ENCODE results near the gene KRTAP10-5.
A peak's percentile ranks its signal among the peaks of the same experiment; 100 is the strongest.

The KRTAP10-5 gene

DNA sequence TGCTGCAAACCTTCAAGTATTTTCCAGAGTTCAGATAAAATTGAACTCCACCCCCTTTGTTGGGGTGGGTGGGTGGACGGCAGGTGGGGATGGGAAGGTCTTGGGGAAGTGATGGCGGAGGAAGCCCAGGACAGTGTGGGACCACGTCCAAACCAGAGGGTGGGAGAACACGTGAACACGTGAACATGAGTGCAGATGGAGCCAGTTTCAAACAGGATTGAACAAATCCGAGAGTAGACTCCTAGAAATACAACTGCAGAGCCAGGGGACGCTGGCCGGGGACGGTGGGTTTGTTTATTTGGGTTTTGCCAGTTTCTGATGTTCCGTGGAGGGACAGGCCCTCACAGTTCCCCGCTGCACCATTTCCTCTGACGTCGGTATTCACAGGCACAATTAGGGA lies 32.0 kb downstream of the KRTAP10-5 start:
- peaks cover 22% of the 10 kb centered on the region for H3K4me1 Mint-ChIP-seq
- H3K4me3 Mint-ChIP-seq: no peak overlapping the region
- CTCF ChIA-PET: interaction anchor here (0.7 kb wide), 1 partner anchor 49 kb away, joined by 3 read pairs; no protein-coding TSS in a partner anchor
- peaks cover 29% of the 10 kb centered on the region for H3K27me3 Mint-ChIP-seq
- peaks cover 23% of the 10 kb centered on the region for H3K9me3 Mint-ChIP-seq
- H3K27ac Mint-ChIP-seq: peak overlapping the region; percentile 64
- H3K36me3 Mint-ChIP-seq: peaks cover 21% of the 10 kb centered on the region
- DNase-seq: no peak

DNA sequence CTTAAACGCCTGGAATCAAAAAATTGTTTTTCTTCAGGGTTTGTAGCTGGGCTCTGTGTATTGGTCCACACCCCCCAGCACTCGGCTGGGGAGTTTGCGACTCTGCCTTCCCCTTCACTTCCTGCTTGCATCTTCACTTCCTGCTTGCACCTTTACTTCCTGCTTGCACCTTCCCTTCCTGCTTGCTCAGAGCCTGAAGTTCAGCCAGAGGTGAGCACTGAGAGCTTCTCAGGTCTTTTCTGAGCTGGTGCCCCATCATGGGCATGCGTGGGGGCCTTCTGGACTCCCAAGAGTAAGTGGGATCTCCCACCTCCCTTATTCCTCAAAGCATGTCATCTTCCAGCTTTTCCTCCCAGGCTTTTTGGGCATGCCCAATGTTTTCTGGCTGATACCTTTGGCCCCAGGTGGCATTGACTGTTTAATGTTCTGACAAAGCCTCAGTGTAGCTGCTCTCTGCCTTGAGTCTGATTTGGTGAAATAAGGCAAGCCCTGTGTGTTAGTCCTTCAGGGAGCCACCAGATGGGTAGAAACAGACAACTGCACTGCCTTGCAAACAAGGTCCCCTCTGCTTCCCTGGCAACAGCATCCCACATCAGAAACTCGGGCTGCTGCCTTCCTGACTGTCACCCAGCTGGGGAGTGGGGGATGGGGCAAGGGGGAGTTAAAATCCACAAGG lies 32.6 kb downstream of the KRTAP10-5 start:
- CTCF ChIA-PET: no interaction called here
- Mint-ChIP-seq H3K27me3 (peaks cover 27% of the 10 kb centered on the region), H3K36me3 (peaks cover 21% of the 10 kb centered on the region), H3K4me1 (peaks cover 22% of the 10 kb centered on the region), H3K4me3 (peak overlapping the region; percentile 57), H3K27ac (peak overlapping the region; percentile 85), H3K9me3 (peaks cover 23% of the 10 kb centered on the region)
- DNase-seq: peak; percentile 54

DNA sequence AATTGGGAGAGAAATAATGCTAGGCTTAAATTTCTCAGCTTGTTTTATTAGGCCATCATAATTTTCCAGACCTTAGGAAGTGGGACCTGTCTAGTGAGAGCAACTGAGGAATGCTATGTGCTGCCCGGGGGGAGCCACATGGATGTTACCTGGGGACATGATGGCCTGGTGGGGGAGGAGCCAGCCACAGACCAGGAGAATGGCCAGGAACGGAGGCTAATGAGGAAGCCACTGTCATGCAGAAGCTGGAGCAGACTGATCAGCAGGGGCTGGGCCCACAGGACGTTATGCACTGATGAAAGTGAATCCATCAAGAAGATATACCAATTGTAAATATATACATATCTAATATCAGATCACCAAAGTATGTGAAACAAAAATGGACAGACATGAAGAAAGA lies 35.8 kb downstream of the KRTAP10-5 start:
- Mint-ChIP-seq H3K9me3 (peaks cover 23% of the 10 kb centered on the region), H3K4me1 (peaks cover 22% of the 10 kb centered on the region), H3K27me3 (peaks cover 11% of the 10 kb centered on the region), H3K36me3 (peaks cover 19% of the 10 kb centered on the region), H3K27ac (no peak overlapping the region), H3K4me3 (no peak overlapping the region)
- CTCF ChIA-PET: no interaction called here
- no peak for DNase-seq

DNA sequence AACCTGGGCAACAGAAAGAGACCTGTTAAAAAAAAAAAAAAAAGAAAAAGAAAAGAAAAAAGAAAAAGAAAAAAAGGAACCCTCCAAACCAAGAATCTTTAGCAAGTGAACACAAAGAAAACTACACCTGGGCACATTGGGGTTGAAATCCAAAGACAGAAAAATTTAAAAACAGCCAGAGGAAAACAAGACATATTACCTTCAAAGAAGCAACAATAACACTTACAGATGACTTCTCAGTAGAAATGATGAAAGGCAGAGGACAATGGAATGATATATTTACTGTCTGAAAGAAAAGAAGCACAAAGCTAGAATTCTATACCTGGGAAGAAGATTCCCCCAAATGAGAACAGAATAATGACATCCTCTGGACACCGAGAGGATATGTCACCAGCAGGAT lies 37.7 kb downstream of the KRTAP10-5 start:
- H3K27ac Mint-ChIP-seq: no peak overlapping the region
- CTCF ChIA-PET: no interaction called here
- H3K4me1 Mint-ChIP-seq: peaks cover 9% of the 10 kb centered on the region
- H3K4me3 Mint-ChIP-seq: no peak overlapping the region
- H3K27me3 Mint-ChIP-seq: peaks cover 15% of the 10 kb centered on the region
- H3K36me3 Mint-ChIP-seq: peaks cover 15% of the 10 kb centered on the region
- DNase-seq: no peak
- peaks cover 18% of the 10 kb centered on the region for H3K9me3 Mint-ChIP-seq

DNA sequence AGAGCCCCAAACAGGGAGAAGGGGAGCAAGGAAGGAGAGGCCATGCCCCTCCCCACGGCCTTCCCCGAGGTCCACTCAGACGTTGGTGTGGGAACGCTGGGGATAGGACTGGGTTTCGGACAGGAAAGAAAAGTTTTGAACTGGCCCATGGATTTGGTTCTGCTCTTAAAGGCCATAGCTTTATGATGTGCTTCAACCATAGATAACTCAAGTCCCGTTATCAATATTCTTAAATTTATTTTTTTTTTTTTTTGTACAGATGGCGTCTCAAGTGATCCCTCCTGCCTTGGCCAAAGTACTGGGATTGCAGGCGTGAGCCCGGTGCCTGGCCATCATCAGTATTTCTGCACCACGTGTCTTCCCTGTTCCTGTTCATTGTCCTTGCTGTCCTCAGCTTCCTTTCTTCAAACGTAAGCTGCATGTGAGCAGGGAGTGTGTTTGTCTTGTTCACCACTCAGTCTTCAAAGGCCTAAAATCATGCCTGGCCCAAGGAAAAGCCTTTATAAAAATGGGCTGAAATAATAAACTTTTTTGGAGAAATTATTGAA lies 39.6 kb downstream of the KRTAP10-5 start:
- H3K27me3 Mint-ChIP-seq: peaks cover 21% of the 10 kb centered on the region
- H3K4me1 Mint-ChIP-seq: no peaks in the 10 kb centered on the region
- no peak overlapping the region for H3K4me3 Mint-ChIP-seq
- no peak for DNase-seq
- peaks cover 5% of the 10 kb centered on the region for H3K9me3 Mint-ChIP-seq
- H3K36me3 Mint-ChIP-seq: peaks cover 3% of the 10 kb centered on the region
- CTCF ChIA-PET: interaction anchor here (1.0 kb wide), 1 partner anchor 30 kb away, joined by 3 read pairs; no protein-coding TSS in a partner anchor
- H3K27ac Mint-ChIP-seq: no peak overlapping the region

DNA sequence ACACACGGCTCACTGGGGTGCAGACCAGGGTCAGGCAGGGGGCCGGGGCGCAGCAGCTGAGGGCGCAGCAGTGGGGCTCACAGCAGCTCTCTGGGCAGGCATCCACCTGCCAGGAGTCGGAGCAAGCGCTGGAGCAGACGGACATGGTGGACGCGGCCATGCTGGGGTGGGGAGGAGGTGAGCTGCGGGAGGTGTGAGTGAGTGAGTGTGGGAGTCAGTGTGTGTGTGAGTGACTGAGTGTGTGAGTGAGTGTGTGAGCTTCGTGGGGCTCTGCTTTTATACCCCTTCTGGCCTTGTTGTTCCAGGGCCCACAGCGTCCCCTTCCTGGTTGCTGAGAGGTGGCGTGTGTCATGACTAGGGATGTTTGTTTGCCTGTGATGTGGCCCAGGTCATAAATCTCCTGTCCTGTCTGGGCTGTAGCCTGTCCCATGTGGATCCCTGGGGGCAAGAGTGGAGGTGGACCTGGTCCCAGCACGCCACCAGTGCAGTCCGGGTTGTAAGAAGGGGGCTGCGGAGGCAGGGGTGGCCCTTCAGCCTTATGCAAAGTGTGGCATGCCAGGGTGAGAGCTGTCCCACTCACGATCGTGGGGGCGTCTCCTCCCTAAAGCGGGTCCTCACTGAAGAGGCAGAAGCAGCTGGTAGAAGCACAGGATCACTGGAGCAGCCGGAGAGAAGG lies 40.3 kb downstream of the KRTAP10-5 start, which contains the start of gene KRTAP10-1:
Gene KRTAP10-1, minus strand, starts transcription at position 205 of the 676 bp plus-strand sequence. Its CDS starts 45 bp downstream, at position 160.
- CTCF ChIA-PET: no interaction called here
- Mint-ChIP-seq H3K27ac (no peak within 1 kb of the TSS), H3K4me3 (no peak within 1 kb of the TSS), H3K27me3 (peaks cover 25% of the 10 kb centered on the region), H3K36me3 (no peaks in the 10 kb centered on the region), H3K9me3 (no peaks in the 10 kb centered on the region), H3K4me1 (no peaks in the 10 kb centered on the region)
- DNase-seq: no peak

DNA sequence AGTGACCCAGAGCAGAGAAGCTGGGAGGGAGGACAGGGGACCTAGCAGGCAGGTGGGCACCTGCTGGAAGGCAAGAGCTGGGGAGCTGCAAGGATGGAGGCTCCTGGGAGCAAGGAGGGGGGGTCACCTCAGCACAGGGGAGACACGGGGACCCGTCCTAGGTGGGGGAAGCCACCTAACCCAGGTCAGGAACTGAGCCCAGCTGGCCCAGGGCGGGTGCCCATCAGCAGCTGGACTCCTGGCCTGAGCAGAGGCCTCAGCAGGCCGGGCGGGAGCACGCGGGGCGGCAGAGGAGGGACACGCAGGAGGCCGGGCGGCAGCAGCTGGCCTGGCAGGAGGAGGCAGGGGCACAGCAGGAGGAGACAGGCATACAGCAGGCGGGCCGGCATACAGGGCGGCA lies 41.4 kb downstream of the KRTAP10-5 start:
- Mint-ChIP-seq H3K9me3 (no peaks in the 10 kb centered on the region), H3K36me3 (no peaks in the 10 kb centered on the region), H3K4me1 (no peaks in the 10 kb centered on the region), H3K27me3 (peaks cover 21% of the 10 kb centered on the region), H3K27ac (no peak overlapping the region), H3K4me3 (no peak overlapping the region)
- no peak for DNase-seq
- CTCF ChIA-PET: no interaction called here

DNA sequence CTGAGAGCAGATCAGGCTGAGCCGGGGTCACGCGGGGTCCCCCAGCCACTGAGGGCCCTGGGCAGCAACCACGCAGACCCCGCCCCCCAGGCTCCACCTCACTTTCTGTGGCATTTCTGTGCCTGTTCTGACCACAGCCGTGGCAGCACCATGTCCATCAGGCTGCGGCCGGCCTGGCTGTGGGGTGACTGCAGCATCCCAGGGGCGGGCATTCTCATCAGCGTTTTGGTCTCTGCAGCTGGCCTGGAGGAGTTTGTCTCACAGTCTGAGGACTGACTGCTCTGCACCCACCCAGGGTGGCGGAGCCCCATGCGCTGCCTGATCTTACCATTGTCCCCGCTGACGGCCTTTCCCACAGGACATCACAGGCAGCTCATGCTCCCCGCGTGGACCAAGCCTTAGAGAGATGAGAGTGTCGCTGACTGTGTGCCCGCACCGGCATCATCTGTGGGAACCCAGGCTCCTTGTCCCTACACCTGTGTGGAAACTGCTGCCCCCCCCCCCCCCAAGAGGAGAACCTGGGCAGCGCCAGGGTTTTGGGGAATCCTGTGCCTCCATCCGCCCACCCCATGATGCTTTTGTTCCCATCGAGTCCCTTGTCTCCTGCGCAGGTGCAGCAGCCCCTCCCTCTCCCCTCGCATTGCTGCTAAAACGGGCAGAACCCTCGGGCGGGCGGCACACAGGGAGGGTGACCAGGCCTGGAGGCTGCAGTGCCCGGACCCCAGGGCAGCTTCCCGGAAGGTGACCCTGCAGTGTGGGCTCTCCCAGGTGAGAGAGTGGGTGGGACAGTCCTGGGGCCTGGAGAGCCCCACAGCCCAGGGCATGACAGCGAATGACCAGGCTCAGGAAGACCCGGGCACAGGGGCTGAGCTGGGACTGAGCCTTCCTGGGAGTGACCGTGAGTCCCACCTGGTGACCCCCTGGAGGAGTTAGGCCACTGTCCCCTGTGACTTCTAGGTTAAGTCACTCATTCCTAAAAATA lies 42.2 kb downstream of the KRTAP10-5 start:
- CTCF ChIA-PET: no interaction called here
- H3K36me3 Mint-ChIP-seq: no peaks in the 10 kb centered on the region
- H3K9me3 Mint-ChIP-seq: no peaks in the 10 kb centered on the region
- H3K4me3 Mint-ChIP-seq: no peak overlapping the region
- H3K27ac Mint-ChIP-seq: no peak overlapping the region
- H3K27me3 Mint-ChIP-seq: peaks cover 21% of the 10 kb centered on the region
- DNase-seq: no peak
- H3K4me1 Mint-ChIP-seq: no peaks in the 10 kb centered on the region

DNA sequence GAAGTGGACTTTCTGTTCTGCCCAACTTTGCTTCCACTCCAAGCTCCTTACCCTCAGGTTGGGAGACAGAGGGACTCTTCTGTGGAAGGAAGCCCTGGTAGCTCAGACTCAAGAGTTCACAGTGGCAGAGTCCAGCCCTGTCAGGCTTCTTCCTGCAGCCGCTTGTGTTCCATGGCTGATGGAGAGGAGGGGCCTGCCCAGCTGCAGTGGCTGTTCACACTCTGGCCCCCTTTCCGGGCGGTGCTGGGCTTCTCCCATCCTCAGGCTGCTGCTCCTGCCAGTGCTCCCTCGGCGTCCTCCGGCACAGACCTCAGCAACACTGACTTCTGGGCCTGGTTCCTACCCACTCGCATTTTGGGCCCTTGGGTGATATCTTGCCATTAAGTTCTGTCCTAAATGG lies 44.4 kb downstream of the KRTAP10-5 start:
- H3K4me1 Mint-ChIP-seq: no peaks in the 10 kb centered on the region
- peaks cover 31% of the 10 kb centered on the region for H3K27me3 Mint-ChIP-seq
- CTCF ChIA-PET: interaction anchor here (0.7 to 1.3 kb wide), 2 partner anchors 39 to 253 kb away, joined by 3 read pairs; no protein-coding TSS in a partner anchor
- H3K4me3 Mint-ChIP-seq: no peak overlapping the region
- H3K27ac Mint-ChIP-seq: no peak overlapping the region
- H3K9me3 Mint-ChIP-seq: no peaks in the 10 kb centered on the region
- H3K36me3 Mint-ChIP-seq: no peaks in the 10 kb centered on the region
- DNase-seq: no peak

DNA sequence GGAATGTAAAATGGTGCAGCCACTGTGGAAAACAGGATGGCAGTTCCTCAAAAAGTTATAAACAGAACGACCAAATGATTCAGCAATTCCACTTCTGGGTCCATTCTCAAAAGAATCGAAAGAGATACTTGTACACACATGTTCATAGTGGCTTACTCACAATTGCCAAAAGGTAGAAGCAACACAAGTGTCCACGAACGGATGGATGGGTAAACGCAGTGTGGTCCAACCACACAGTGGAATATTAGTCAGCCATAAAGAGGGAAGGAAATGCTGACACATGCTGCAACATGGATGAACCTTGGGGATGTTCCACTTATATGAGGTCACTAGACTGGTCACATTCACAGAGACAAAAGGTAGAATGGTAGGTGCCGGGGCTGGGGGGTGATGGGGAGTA lies 45.7 kb downstream of the KRTAP10-5 start:
- Mint-ChIP-seq H3K36me3 (no peaks in the 10 kb centered on the region), H3K9me3 (no peaks in the 10 kb centered on the region), H3K4me1 (no peaks in the 10 kb centered on the region), H3K27ac (no peak overlapping the region), H3K27me3 (peaks cover 25% of the 10 kb centered on the region), H3K4me3 (no peak overlapping the region)
- peak; percentile 9 for DNase-seq
- CTCF ChIA-PET: no interaction called here

DNA sequence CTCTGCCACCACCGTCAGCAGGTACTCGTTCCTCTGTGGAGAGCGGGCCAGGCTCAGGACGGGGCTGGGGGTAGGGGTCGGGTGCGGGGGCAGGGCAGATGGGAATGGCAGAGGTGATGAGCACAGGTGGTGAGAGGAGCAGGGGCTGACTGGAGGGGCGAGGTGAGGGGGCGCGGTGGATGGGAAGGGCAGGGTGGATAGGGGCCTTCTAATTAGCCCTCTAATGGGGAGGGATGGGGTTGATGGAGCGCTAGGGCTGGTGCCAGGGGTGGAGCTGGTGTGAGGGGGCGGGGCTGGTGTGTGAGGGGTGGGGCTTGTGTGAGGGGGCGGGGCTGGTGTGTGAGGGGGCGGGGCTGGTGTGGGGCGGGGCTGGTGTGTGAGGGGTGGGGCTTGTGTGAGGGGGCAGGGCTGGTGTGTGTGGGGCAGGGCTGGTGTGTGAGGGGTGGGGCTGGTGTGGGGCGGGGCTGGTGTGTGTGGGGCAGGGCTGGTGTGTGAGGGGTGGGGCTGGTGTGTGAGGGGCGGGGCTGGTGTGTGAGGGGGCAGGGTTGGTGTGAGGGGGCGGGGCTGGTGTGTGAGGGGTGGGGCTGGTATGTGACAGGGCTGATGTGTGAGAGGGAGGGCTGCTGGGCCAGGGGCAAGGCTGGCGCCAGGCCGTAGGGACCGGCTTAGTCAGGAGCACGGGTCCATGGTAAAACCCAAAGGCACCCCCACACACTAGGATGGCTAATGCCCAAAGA lies 46.3 kb downstream of the KRTAP10-5 start:
- Mint-ChIP-seq H3K36me3 (no peaks in the 10 kb centered on the region), H3K27me3 (peaks cover 20% of the 10 kb centered on the region), H3K9me3 (no peaks in the 10 kb centered on the region), H3K4me1 (no peaks in the 10 kb centered on the region), H3K4me3 (no peak overlapping the region), H3K27ac (no peak overlapping the region)
- DNase-seq: no peak
- CTCF ChIA-PET: no interaction called here

DNA sequence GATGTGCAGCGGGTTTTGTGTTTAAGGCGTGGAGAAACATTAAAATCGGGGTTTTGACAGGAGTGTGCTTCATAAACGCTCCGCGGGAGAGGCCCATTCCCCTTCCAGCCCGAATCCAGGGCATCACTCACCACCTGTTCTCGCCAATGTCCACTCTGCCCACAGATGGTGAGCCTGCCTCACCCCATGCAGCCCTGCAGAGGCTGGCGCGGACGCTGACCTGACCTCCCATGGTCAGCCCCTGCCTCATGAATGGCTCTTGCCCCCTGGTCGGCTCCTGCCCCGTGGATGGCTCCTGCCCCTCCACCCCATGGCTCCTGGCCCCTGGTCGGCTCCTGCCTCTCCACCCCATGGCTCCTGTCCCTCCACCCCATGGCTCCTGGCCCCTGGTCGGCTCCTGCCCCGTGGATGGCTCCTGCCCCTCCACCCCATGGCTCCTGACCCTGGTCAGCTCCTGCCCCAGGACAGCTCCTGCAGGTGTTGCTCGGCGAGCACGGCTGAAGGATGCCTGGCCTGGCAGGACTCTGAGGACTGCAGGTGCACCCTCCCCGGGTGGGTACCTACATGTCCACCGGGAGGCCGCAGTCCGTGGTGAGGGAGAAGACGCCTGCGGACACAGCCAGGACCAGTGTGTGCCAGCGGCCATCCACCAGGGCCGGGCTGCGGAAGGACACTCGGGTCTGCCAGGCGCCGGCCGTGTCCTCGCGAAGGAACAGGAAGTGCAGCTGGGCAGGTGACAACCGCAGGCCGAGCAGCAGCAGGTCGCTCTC lies 47.1 kb downstream of the KRTAP10-5 start:
- CTCF ChIA-PET: no interaction called here
- Mint-ChIP-seq H3K27ac (no peak overlapping the region), H3K36me3 (no peaks in the 10 kb centered on the region), H3K9me3 (no peaks in the 10 kb centered on the region), H3K4me1 (no peaks in the 10 kb centered on the region), H3K4me3 (no peak overlapping the region), H3K27me3 (peaks cover 20% of the 10 kb centered on the region)
- no peak for DNase-seq

DNA sequence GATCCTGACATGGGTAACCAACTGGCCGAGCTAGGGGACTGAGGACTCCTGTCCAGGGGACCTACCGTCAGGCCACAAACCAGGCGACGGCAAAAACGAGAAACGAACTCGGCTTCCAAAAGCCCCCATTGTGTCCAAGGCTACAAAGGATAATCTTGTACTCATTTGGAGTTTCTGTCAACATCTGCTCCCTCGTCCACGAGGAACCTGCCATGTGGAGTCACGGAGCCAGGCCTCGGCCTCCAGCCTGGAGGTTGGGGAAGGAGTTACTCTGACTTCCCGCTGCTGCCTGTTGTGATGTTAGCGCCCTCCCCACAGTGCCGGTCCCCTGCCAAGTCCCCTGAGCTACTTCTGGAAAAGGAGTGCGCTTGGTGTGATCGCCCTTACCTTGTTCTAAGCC lies 47.7 kb downstream of the KRTAP10-5 start:
- no peak overlapping the region for H3K27ac Mint-ChIP-seq
- no peaks in the 10 kb centered on the region for H3K36me3 Mint-ChIP-seq
- no peaks in the 10 kb centered on the region for H3K4me1 Mint-ChIP-seq
- peaks cover 20% of the 10 kb centered on the region for H3K27me3 Mint-ChIP-seq
- H3K4me3 Mint-ChIP-seq: no peak overlapping the region
- H3K9me3 Mint-ChIP-seq: no peaks in the 10 kb centered on the region
- CTCF ChIA-PET: no interaction called here
- DNase-seq: no peak
